Retina (tissue), 1 donor: ENCODE data around the gene SPDYE18.
"Not testable (repeated sequence)": the region's sequence is repeated elsewhere in the genome, so short reads cannot be mapped to it uniquely, and the experiment has no call there.

Source experiments
- DNase-seq: peaks from one replicate; pipeline ENCODE4 v3.0.0-alpha.2; 2016

SPDYE18 gene

GRCh38 chr7:77005461-77006057 lies 56.8 kb downstream of the SPDYE18 start:
- not testable (repeated sequence) for DNase-seq

GRCh38 chr7:77004151-77004550 lies 58.2 kb downstream of the SPDYE18 start:
- not testable (repeated sequence) for DNase-seq

- DNase-seq: not testable (repeated sequence)
Observed at GRCh38 chr7:77003241-77003640, 59.1 kb downstream of the SPDYE18 start.

- DNase-seq: not testable (repeated sequence)
Observed at GRCh38 chr7:77002678-77003233, 59.6 kb downstream of the SPDYE18 start.

- DNase-seq: not testable (repeated sequence)
Observed at GRCh38 chr7:77002104-77002503, 60.3 kb downstream of the SPDYE18 start.
